ENCODE data around the gene MTIF2. TPM values are rescaled to one million over a fixed set of nuclear protein-coding genes. Genes with fewer than 3 reads are reported as not detected.
"Not testable (repeated sequence)": the region's sequence is repeated elsewhere in the genome, so short reads cannot be mapped to it uniquely, and the experiment has no call there.

Gene MTIF2
- total RNA-seq, 1 donor from 2014 or later, result 21.2 TPM

- DNase-seq (ENCODE audit: low read depth in 2 of 2), result not testable (repeated sequence)
Measured at GRCh38 chr2:55241582-55241981, 27.4 kb downstream of the MTIF2 start.

- DNase-seq (ENCODE audit: low read depth in 2 of 2), result peak in 1 of 2 donors; percentile 65
Measured at GRCh38 chr2:55239656-55240222, 29.3 kb downstream of the MTIF2 start.

- no peak for DNase-seq (ENCODE audit: low read depth in 2 of 2)
Measured at GRCh38 chr2:55236992-55237543, 32.0 kb downstream of the MTIF2 start.

- DNase-seq (ENCODE audit: low read depth in 2 of 2), result no peak
Measured at GRCh38 chr2:55235724-55236538, 33.1 kb downstream of the MTIF2 start.

GRCh38 chr2:55233658-55233940 is 35.4 kb downstream of the MTIF2 start:
- DNase-seq (ENCODE audit: low read depth in 2 of 2), result no peak

GRCh38 chr2:55232863-55233657 is 36.0 kb downstream of the MTIF2 start:
- peak; percentile 48 to 49 for DNase-seq (ENCODE audit: low read depth in 2 of 2)

GRCh38 chr2:55232084-55232862 is 36.8 kb downstream of the MTIF2 start, which contains the start of the genes CLHC1 and RPS27A:
Gene CLHC1 (minus strand): TSS chr2:55232293. CDS start chr2:55222411, 9,882 bp downstream.
Gene RPS27A (plus strand): TSS chr2:55232688. CDS start chr2:55232825, 137 bp downstream.
- peak; percentile 93 to 96 for DNase-seq (ENCODE audit: low read depth in 2 of 2)

- no peak for DNase-seq (ENCODE audit: low read depth in 2 of 2)
Measured at GRCh38 chr2:55231546-55232083, 37.4 kb downstream of the MTIF2 start.

GRCh38 chr2:55230551-55230950 is 38.5 kb downstream of the MTIF2 start:
- DNase-seq (ENCODE audit: low read depth in 2 of 2), result no peak

- DNase-seq (ENCODE audit: low read depth in 2 of 2), result no peak
Measured at GRCh38 chr2:55229221-55229620, 39.8 kb downstream of the MTIF2 start.

GRCh38 chr2:55228226-55228563 is 40.8 kb downstream of the MTIF2 start:
- no peak for DNase-seq (ENCODE audit: low read depth in 2 of 2)

GRCh38 chr2:55227437-55228225 is 41.4 kb downstream of the MTIF2 start:
- DNase-seq (ENCODE audit: low read depth in 2 of 2), result peak; percentile 61 to 85

- DNase-seq (ENCODE audit: low read depth in 2 of 2), result no peak
Measured at GRCh38 chr2:55225481-55226020, 43.5 kb downstream of the MTIF2 start.

GRCh38 chr2:55224761-55225261 is 44.2 kb downstream of the MTIF2 start:
- DNase-seq (ENCODE audit: low read depth in 2 of 2), result no peak

GRCh38 chr2:55223958-55224760 is 44.9 kb downstream of the MTIF2 start:
- no peak for DNase-seq (ENCODE audit: low read depth in 2 of 2)

GRCh38 chr2:55213822-55214221 is 55.2 kb downstream of the MTIF2 start:
- DNase-seq (ENCODE audit: low read depth in 2 of 2), result no peak

GRCh38 chr2:55204950-55205349 is 64.1 kb downstream of the MTIF2 start:
- DNase-seq (ENCODE audit: low read depth in 2 of 2), result no peak

- DNase-seq (ENCODE audit: low read depth in 2 of 2), result no peak
Measured at GRCh38 chr2:55204536-55204935, 64.5 kb downstream of the MTIF2 start.

GRCh38 chr2:55200416-55200815 is 68.6 kb downstream of the MTIF2 start:
- DNase-seq (ENCODE audit: low read depth in 2 of 2), result no peak

All from lung microvascular endothelial cell (primary cell).